Epithelial cell of prostate (primary cell): ENCODE results near the gene SV2A.
"Not testable (repeated sequence)": the region's sequence is repeated elsewhere in the genome, so short reads cannot be mapped to it uniquely, and the experiment has no call there.

Source experiments
- DNase-seq: peaks from one replicate; pipeline ENCODE4 v3.0.0-alpha.2; 2011; ENCODE audit warnings: low read depth, low spot score
- H3K27ac ChIP-seq: fragments of 450-650 bp; 2 replicates; pipeline ENCODE4 v1.5.1; 2017; ENCODE audit warnings: mild to moderate bottlenecking

Gene SV2A

GRCh38 chr1:149888247-149888998, 29.2 kb downstream of the SV2A start:
- DNase-seq = peak; percentile 43
- peak overlapping the region; percentile 97 for H3K27ac ChIP-seq

GRCh38 chr1:149887456-149888246, 30.0 kb downstream of the SV2A start:
- H3K27ac ChIP-seq = peak overlapping the region; percentile 97
- peak; percentile 91 for DNase-seq

- H3K27ac ChIP-seq = peak overlapping the region; percentile 97
Observed at GRCh38 chr1:149887196-149887455, 30.5 kb downstream of the SV2A start.

GRCh38 chr1:149886396-149887195, 31.0 kb downstream of the SV2A start:
- H3K27ac ChIP-seq = peak overlapping the region; percentile 97
- peak; percentile 99 for DNase-seq

More at GRCh38 chr1:149887196-149887455, 30.5 kb downstream of the SV2A start:
- not testable (repeated sequence) for DNase-seq

GRCh38 chr1:149886121-149886395, 31.6 kb downstream of the SV2A start:
- H3K27ac ChIP-seq = peak overlapping the region; percentile 97
- not testable (repeated sequence) for DNase-seq

- no peak for DNase-seq
- peak overlapping the region; percentile 97 for H3K27ac ChIP-seq
Observed at GRCh38 chr1:149885339-149886120, 32.1 kb downstream of the SV2A start.

- DNase-seq = no peak
- peak overlapping the region; percentile 97 for H3K27ac ChIP-seq
Observed at GRCh38 chr1:149884433-149885338, 33.0 kb downstream of the SV2A start.

- no peak for DNase-seq
- no peak overlapping the region for H3K27ac ChIP-seq
Observed at GRCh38 chr1:149883598-149884247, 33.9 kb downstream of the SV2A start.

GRCh38 chr1:149881876-149882275, 35.8 kb downstream of the SV2A start:
- DNase-seq = no peak
- no peak overlapping the region for H3K27ac ChIP-seq

GRCh38 chr1:149879556-149879955, 38.1 kb downstream of the SV2A start:
- no peak for DNase-seq
- no peak overlapping the region for H3K27ac ChIP-seq

- no peak for DNase-seq
- H3K27ac ChIP-seq = no peak overlapping the region
Observed at GRCh38 chr1:149877211-149877946, 40.3 kb downstream of the SV2A start.

- DNase-seq, H3K27ac ChIP-seq: not testable (repeated sequence)
Observed at GRCh38 chr1:149873060-149873459, 44.6 kb downstream of the SV2A start.

GRCh38 chr1:149866887-149867286, 50.8 kb downstream of the SV2A start:
- not testable (repeated sequence) for DNase-seq, H3K27ac ChIP-seq

- not testable (repeated sequence) for DNase-seq, H3K27ac ChIP-seq
Observed at GRCh38 chr1:149861497-149862054, 56.1 kb downstream of the SV2A start.

GRCh38 chr1:149860684-149861496, 56.8 kb downstream of the SV2A start:
- not testable (repeated sequence) for DNase-seq, H3K27ac ChIP-seq

GRCh38 chr1:149860271-149860670, 57.4 kb downstream of the SV2A start:
- not testable (repeated sequence) for H3K27ac ChIP-seq, DNase-seq
